ENCODE measurements around the gene ZNF569. TPM values are rescaled to one million over a fixed set of nuclear protein-coding genes. Genes with fewer than 3 reads are reported as not detected.
"Not testable (repeated sequence)": the region's sequence is repeated elsewhere in the genome, so short reads cannot be mapped to it uniquely, and the experiment has no call there.

The ZNF569 gene
- 0.05 TPM in 1 of 2 replicates, not detected in the other for total RNA-seq (2014; rRNA removed; shearing (Covaris generic))

GRCh38 chr19:37466798-37467607 is at the start of gene ZNF569:
Gene ZNF569 (minus strand): TSS chr19:37467444. CDS start chr19:37444921, 22,523 bp downstream.
- DNase-seq (ENCODE audit: low spot score), result no peak

DNA sequence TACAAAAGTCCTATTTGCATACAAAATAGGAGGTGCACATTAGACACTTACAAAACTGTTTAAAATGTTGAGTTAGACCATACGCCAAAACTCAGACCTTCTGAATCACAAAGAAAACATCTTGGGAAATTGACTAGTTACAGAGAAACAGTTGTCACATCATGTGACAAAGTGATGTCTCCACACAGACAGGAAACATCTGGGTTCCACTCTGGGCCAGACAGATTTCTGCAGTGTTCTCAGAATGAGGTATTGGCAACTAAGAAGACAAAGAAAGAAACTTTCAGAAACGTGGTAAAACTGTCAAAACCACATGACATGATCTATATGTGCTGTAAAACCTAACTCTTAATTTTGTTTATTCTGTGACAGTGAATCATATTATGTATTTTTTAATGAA is 46.2 kb upstream of the ZNF569 start:
- DNase-seq (ENCODE audit: low spot score), result no peak

DNA sequence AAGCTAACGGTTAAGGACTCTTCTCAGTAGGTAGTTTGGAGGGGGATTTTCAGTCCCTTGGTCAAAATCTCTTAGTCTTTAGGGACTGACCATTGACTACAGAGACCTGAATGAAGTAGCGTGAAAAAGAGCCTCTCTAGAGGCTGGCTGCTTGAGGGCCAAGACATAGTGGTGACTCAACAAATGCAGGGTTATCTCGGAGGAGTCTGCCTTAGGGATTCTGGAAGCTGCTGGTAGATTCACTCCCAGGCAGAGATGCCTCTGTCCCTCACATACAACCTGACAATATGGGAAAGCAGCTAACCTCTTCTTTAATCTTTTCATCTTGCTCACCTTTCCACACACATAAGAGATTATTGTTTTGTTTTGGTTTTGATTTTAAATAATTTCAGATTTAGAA is 44.6 kb upstream of the ZNF569 start:
- no peak for DNase-seq (ENCODE audit: low spot score)

DNA sequence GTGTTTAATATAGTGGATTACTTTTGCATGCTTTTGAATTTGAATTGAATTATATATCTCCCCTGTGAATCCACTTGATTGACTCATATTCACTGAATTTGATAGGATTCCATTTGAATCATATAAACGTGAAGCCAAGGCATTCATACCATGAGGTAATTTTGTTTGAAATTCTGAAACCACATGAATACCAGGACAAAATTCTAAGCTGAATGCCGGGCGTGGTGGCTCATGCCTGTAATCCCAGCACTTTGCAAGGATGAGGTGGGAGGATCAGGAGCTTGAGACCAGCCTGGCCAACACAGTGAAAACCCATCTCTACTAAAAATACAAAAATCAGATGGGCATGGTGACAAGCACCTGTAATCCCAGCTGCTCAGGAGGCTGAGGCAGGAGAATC is 43.9 kb upstream of the ZNF569 start:
- no peak for DNase-seq (ENCODE audit: low spot score)

DNA sequence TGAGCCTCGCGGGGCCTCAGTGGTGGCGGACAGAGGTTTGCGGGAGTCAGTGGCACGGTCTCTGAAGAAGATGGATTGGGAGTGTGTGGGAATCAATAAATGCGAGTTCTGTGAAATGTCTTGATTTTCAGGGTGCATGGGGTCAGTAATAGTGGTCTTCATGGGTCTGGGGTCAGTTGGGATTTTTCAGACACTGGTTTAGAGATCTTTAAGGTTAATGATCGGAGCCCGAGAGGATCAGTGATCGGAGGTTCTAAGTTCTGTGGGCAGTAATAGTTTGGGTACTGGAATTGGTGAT is 39.9 kb upstream of the ZNF569 start:
- DNase-seq (ENCODE audit: low spot score), result no peak

DNA sequence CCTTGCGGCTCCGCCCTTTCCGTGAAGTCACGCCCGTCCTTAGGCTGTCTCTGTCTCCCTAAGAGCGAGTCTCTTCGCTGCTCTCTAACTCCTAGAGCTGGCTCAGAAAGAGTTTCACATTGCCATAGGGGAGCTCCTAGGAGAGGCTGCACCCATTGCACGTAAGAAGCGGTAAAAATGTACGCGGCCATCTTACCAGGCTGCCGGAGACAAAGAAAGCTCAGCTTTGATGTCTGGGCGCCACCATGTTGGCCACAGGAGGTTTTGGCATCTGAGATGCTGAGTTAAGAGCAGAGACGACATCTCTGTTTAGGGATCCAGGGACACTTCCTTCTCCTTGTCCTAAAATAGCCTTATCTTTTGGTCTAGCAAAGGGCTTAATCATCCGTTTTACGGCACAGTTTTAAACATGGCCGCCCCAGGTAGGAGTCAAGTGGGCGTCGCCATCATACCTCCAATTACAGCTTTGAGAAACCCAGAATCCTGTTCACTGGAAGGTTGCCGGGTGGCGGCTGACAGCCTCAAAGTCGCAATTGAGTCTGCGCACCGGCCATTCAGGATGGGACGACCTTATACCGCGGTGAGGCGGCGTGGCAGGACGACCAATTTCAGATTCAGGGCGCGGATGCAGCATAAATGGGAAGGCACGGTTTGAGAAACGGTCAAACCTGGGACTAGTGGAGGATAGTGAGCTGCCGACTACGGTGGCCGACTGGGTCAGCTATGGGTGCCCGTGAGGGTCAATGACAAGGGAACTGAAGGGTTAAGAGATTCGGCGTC is 39.3 kb upstream of the ZNF569 start, which contains the start of gene ZNF793:
Gene ZNF793, plus strand, starts transcription at position 553 of the 780 bp plus-strand sequence. CDS start 16,501 bp downstream, outside the sequence.
- no peak for DNase-seq (ENCODE audit: low spot score)

- DNase-seq (ENCODE audit: low spot score), result no peak
Measured at GRCh38 chr19:37505958-37506386, 38.7 kb upstream of the ZNF569 start.

DNA sequence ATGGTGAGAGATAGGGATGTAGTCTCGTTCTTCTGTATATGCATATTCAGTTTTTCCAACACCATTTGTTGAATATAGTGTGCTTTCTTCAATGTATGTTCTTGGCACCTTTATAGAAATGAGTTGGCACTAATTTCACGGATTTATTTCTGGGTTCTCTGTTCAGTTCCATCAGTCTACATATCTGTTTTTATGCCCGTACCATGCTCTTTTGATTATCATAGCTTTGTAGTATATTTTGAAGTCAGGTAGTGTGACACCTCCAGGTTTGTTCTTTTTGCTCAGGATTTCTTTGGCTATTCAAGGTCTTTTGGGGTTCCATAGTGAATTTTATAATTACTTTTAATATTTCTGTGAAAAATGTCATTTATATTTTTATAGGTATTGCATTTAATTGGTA is 25.0 kb upstream of the ZNF569 start:
- DNase-seq (ENCODE audit: low spot score), result no peak

GRCh38 chr19:37484406-37485168 is 17.3 kb upstream of the ZNF569 start:
- DNase-seq (ENCODE audit: low spot score), result peak; percentile 12

GRCh38 chr19:37472165-37472564 is 4.9 kb upstream of the ZNF569 start:
- no peak for DNase-seq (ENCODE audit: low spot score)

DNA sequence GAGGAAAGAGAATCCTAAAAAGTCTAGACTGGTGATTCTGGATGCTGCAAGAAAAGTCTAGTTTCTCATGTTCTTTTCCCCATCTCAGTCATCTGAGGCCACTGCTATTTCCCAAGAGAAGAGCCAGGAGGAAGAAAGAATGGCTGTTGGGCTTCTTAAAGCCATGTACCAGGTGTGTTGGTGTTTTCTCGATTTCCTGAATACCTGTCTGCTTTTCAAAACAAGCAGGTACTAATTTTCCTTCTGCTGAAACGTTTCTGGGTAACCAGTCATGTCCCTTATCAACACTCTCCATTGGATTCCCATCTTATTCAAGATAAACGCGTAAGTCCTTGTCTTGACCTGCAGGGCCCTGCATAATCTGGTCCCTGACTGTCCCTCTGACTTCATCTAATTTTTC is 3.0 kb upstream of the ZNF569 start:
- no peak for DNase-seq (ENCODE audit: low spot score)

GRCh38 chr19:37468961-37469777 is 1.9 kb upstream of the ZNF569 start, which contains the start of gene ZNF570:
Gene ZNF570 (plus strand): TSS chr19:37469356. CDS start chr19:37470355, 999 bp downstream.
- DNase-seq (ENCODE audit: low spot score), result no peak

- DNase-seq (ENCODE audit: low spot score), result no peak
Measured at GRCh38 chr19:37467608-37468090, 405 bp upstream of the ZNF569 start.

- DNase-seq (ENCODE audit: low spot score), result no peak
Measured at GRCh38 chr19:37466277-37466797, 907 bp downstream of the ZNF569 start.

- DNase-seq (ENCODE audit: low spot score), result no peak
Measured at GRCh38 chr19:37452500-37453245, 14.6 kb downstream of the ZNF569 start.

GRCh38 chr19:37413313-37414084 is 53.7 kb downstream of the ZNF569 start:
- no peak for DNase-seq (ENCODE audit: low spot score)

- DNase-seq (ENCODE audit: low spot score), result no peak
Measured at GRCh38 chr19:37412700-37413099, 54.5 kb downstream of the ZNF569 start.

- not testable (repeated sequence) for DNase-seq (ENCODE audit: low spot score)
Measured at GRCh38 chr19:37406140-37406846, 61.0 kb downstream of the ZNF569 start.
